Measurements from ENCODE around the gene ZNF652. TPM values are rescaled to one million over a fixed set of nuclear protein-coding genes. Genes with fewer than 3 reads are reported as not detected.
A peak's percentile ranks its signal among the peaks of the same experiment; 100 is the strongest.

Gene ZNF652
- total and polyA plus RNA-seq, 2 donors, result 17.8 to 32.0 TPM

DNA sequence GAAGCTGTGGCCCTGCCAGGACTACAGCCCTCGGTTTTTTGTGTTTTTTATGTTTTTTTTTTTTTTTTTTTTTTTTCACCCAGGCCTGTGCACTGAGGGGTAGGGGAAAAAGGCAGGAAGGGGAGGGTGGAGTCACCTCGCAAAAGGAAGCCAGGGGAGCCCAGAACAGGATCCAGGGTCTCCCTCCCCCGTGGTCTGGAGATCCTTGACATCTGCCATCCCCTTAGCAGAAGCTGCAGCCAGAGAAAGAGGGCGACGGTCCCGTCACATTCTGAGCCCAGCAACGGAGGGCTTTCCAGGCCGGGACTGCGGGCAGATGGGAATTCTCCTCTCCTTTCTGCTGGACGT, 102.4 kb downstream of the ZNF652 start:
- Histone ChIP-seq H3K36me3 (ENCODE audit: control insufficient read depth in 2 of 2, insufficient read depth in 2 of 2, low read length in 1 of 2) (no peaks in the 10 kb centered on the region), H3K27me3 (ENCODE audit: control insufficient read depth in 2 of 2, insufficient read depth in 1 of 2, low read length in 1 of 2) (peaks cover 23 to 47% of the 10 kb centered on the region in 2 donors), H3K9me3 (ENCODE audit: control insufficient read depth in 2 of 2, insufficient read depth in 1 of 2, low read length in 1 of 2) (no peaks in the 10 kb centered on the region), H3K4me1 (ENCODE audit: control insufficient read depth in 2 of 2, insufficient read depth in 2 of 2, low read length in 2 of 2) (peaks cover 4 to 9% of the 10 kb centered on the region in 2 donors), H3K27ac (ENCODE audit: low read depth in 1 of 2, low read length in 1 of 2) (no peak overlapping the region), H3K4me3 (ENCODE audit: low read length in 2 of 2) (peak overlapping the region in 1 of 2 donors; percentile 48)
- DNase-seq (ENCODE audit: low read depth in 6 of 9, low spot score in 9 of 9), result no peak
- WGBS, result 7% methylated on average over 10 of the region's 10 CpGs

DNA sequence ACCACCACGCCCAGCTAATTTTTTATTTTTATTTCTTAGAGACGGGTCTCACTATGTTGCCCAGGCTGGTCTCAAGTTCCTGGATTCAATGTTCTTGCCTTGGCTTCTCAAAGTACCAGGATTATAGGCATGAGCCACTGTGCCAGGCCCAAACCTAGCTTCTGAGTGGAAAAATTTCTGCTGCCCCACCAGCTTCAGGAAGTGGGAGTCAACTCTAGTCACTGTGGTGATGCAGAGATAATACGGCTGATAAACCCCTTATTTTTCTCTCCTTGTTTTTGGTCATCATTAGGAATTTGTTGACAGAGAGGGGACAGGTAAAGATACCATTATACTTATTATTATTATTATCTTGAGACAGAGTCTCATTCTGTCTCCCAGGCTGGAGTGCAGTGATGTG, 103.7 kb downstream of the ZNF652 start:
- Histone ChIP-seq H3K27me3 (ENCODE audit: control insufficient read depth in 2 of 2, insufficient read depth in 1 of 2, low read length in 1 of 2) (peaks cover 23 to 49% of the 10 kb centered on the region in 2 donors), H3K36me3 (ENCODE audit: control insufficient read depth in 2 of 2, insufficient read depth in 2 of 2, low read length in 1 of 2) (no peaks in the 10 kb centered on the region), H3K9me3 (ENCODE audit: control insufficient read depth in 2 of 2, insufficient read depth in 1 of 2, low read length in 1 of 2) (no peaks in the 10 kb centered on the region), H3K4me3 (ENCODE audit: low read length in 2 of 2) (no peak overlapping the region), H3K4me1 (ENCODE audit: control insufficient read depth in 2 of 2, insufficient read depth in 2 of 2, low read length in 2 of 2) (peaks cover 4 to 9% of the 10 kb centered on the region in 2 donors), H3K27ac (ENCODE audit: low read depth in 1 of 2, low read length in 1 of 2) (no peak overlapping the region)
- no peak for DNase-seq (ENCODE audit: low read depth in 6 of 9, low spot score in 9 of 9)
- 94% methylated on average over 3 of the region's 3 CpGs for WGBS

DNA sequence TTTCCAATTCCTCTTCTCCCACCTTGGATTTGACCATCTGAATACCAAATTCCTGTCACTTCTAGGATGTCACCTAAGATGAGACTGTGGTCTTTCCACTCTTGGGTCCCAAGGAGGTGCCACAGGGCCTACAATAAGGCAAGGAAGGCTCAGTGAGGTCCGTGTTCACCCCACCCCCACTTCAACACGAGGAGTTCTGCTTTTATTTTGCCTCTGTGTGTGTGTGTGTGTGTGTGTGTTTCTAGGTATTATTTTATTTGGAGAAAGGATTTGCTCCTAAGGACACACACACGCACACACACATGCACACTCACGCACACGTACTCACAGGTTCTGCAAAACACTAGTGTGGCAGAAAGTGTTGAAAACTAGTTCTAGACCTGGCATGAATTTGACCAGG, 106.9 kb downstream of the ZNF652 start:
- Histone ChIP-seq H3K4me1 (ENCODE audit: control insufficient read depth in 2 of 2, insufficient read depth in 2 of 2, low read length in 2 of 2) (peaks cover 3 to 5% of the 10 kb centered on the region in 2 donors), H3K36me3 (ENCODE audit: control insufficient read depth in 2 of 2, insufficient read depth in 2 of 2, low read length in 1 of 2) (no peaks in the 10 kb centered on the region), H3K27me3 (ENCODE audit: control insufficient read depth in 2 of 2, insufficient read depth in 1 of 2, low read length in 1 of 2) (peaks cover 14 to 26% of the 10 kb centered on the region in 2 donors), H3K27ac (ENCODE audit: low read depth in 1 of 2, low read length in 1 of 2) (no peak overlapping the region), H3K4me3 (ENCODE audit: low read length in 2 of 2) (no peak overlapping the region), H3K9me3 (ENCODE audit: control insufficient read depth in 2 of 2, insufficient read depth in 1 of 2, low read length in 1 of 2) (no peaks in the 10 kb centered on the region)
- no peak for DNase-seq (ENCODE audit: low read depth in 6 of 9, low spot score in 9 of 9)
- WGBS, result 66% methylated on average over 5 of the region's 5 CpGs

DNA sequence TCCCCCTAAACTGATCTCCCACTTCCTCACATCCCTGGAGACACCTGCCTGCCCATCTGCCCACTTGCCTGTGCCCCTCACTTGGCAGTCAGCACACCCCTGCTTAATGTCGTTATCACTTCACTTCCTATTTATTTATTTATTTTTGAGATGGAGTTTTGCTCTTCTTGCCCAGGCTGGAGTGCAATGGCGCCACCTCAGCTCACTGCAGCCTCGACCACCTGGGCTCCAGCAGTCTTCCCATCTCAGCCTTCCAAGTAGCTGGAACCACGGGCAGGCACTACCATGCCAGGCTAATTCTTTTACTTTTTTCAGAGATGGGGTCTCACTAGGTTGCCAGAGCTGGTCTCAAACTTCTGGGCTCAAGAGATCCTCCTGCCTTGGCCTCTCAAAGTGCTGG, 108.0 kb downstream of the ZNF652 start:
- Histone ChIP-seq H3K4me3 (ENCODE audit: low read length in 2 of 2) (no peak overlapping the region), H3K27me3 (ENCODE audit: control insufficient read depth in 2 of 2, insufficient read depth in 1 of 2, low read length in 1 of 2) (peaks cover 4 to 22% of the 10 kb centered on the region in 2 donors), H3K36me3 (ENCODE audit: control insufficient read depth in 2 of 2, insufficient read depth in 2 of 2, low read length in 1 of 2) (no peaks in the 10 kb centered on the region), H3K4me1 (ENCODE audit: control insufficient read depth in 2 of 2, insufficient read depth in 2 of 2, low read length in 2 of 2) (no peaks in the 10 kb centered on the region), H3K9me3 (ENCODE audit: control insufficient read depth in 2 of 2, insufficient read depth in 1 of 2, low read length in 1 of 2) (no peaks in the 10 kb centered on the region), H3K27ac (ENCODE audit: low read depth in 1 of 2, low read length in 1 of 2) (no peak overlapping the region)
- WGBS, result 86% methylated on average over 4 of the region's 4 CpGs
- no peak for DNase-seq (ENCODE audit: low read depth in 6 of 9, low spot score in 9 of 9)

DNA sequence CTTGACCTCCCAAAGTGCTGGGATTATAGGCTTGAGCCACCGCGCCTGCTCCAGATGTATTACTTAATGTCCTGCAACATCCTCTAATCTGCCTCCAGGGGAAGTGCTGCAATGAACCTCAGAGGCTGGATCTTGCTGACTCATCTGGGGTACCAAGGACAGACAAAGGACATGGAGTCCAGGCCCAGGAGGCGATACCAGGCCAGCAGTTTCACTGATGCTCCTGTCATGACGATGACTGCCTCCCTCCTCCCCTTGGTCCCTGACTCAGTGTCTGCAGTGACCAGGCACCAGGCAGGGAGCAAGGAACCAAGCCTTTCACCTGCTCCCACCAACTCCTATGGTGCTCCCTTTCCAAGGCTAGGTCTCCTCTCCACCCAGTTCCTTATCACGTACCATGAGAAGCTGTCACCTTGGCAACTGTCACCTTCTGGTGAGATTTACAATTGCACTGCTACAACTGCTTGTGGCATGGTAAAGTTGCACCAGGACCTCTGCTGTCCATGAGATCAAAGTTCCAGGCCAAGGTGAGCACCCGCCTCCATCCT, 109.8 kb downstream of the ZNF652 start:
- H3K4me3 ChIP-seq (ENCODE audit: low read length in 2 of 2), result no peak overlapping the region
- H3K27me3 ChIP-seq (ENCODE audit: control insufficient read depth in 2 of 2, insufficient read depth in 1 of 2, low read length in 1 of 2), result peaks cover 0 to 16% of the 10 kb centered on the region in 2 donors
- no peak for DNase-seq (ENCODE audit: low read depth in 6 of 9, low spot score in 9 of 9)
- WGBS, result 92% methylated on average over 6 of the region's 6 CpGs
- H3K27ac ChIP-seq (ENCODE audit: low read depth in 1 of 2, low read length in 1 of 2), result no peak overlapping the region
- no peaks in the 10 kb centered on the region for H3K4me1 ChIP-seq (ENCODE audit: control insufficient read depth in 2 of 2, insufficient read depth in 2 of 2, low read length in 2 of 2)
- no peaks in the 10 kb centered on the region for H3K36me3 ChIP-seq (ENCODE audit: control insufficient read depth in 2 of 2, insufficient read depth in 2 of 2, low read length in 1 of 2)
- no peaks in the 10 kb centered on the region for H3K9me3 ChIP-seq (ENCODE audit: control insufficient read depth in 2 of 2, insufficient read depth in 1 of 2, low read length in 1 of 2)

DNA sequence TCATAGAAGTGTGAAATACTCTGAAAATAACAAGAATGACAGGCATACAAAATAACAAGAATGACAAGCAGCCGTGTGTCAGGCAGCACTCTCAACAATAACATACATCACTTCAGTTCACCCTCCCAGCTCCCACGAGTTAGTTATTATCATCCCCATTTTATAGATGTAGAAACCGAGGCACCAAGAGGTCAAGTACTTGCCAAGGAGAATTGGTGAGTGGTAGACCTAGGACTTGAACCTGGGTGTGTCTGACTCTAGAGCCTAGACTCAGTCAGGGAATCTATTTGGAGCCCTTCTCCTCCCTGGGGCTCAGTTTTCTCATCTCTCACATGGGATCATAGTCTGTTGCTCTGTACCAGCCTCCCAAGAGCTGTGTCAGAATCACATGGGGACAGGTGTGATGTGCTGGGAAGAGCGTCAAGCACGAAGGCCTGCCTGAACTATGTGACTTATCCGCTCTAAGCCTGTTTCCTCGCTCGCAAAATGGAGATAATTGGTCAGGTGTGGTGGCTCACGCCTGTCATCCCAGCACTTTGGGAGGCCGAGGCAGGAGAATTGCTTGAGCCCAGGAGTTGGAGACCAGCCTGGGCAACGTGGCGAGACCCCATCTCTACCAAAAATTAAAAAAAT, 112.0 kb downstream of the ZNF652 start:
- Histone ChIP-seq H3K9me3 (ENCODE audit: control insufficient read depth in 2 of 2, insufficient read depth in 1 of 2, low read length in 1 of 2) (no peaks in the 10 kb centered on the region), H3K4me3 (ENCODE audit: low read length in 2 of 2) (no peak overlapping the region), H3K36me3 (ENCODE audit: control insufficient read depth in 2 of 2, insufficient read depth in 2 of 2, low read length in 1 of 2) (no peaks in the 10 kb centered on the region), H3K4me1 (ENCODE audit: control insufficient read depth in 2 of 2, insufficient read depth in 2 of 2, low read length in 2 of 2) (no peaks in the 10 kb centered on the region), H3K27me3 (ENCODE audit: control insufficient read depth in 2 of 2, insufficient read depth in 1 of 2, low read length in 1 of 2) (peaks cover 0 to 16% of the 10 kb centered on the region in 2 donors), H3K27ac (ENCODE audit: low read depth in 1 of 2, low read length in 1 of 2) (no peak overlapping the region)
- no peak for DNase-seq (ENCODE audit: low read depth in 6 of 9, low spot score in 9 of 9)
- 94% methylated on average over 12 of the region's 12 CpGs for WGBS

DNA sequence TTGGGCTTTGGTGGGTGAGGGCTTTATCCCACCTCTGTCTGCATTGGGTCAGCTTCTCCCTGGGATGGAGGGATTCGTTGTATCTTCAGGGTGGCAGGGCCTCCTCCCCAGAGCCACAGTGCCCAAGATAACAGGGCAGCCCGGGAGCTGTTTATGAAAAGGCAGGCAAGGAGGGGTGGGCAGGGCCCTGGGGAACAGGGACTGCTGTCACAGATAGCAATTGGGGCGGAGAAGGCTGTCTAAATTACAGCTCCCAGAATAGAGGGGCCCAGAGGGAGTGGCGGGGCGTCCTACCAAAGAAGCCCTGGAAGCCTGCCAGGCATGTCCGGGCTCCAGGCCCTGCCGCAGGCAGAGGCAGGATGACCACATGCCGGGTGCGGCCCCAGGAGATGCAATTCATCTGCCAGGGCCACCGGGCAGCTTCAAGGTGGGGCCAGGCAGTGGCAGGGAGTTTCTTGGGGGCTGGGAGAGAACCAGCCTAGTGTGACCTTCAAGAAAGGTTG, 112.7 kb downstream of the ZNF652 start:
- H3K27me3 ChIP-seq (ENCODE audit: control insufficient read depth in 2 of 2, insufficient read depth in 1 of 2, low read length in 1 of 2), result peaks cover 0 to 16% of the 10 kb centered on the region in 2 donors
- 92% methylated on average over 10 of the region's 10 CpGs for WGBS
- no peaks in the 10 kb centered on the region for H3K9me3 ChIP-seq (ENCODE audit: control insufficient read depth in 2 of 2, insufficient read depth in 1 of 2, low read length in 1 of 2)
- no peaks in the 10 kb centered on the region for H3K4me1 ChIP-seq (ENCODE audit: control insufficient read depth in 2 of 2, insufficient read depth in 2 of 2, low read length in 2 of 2)
- no peak overlapping the region for H3K4me3 ChIP-seq (ENCODE audit: low read length in 2 of 2)
- DNase-seq (ENCODE audit: low read depth in 6 of 9, low spot score in 9 of 9), result no peak
- H3K36me3 ChIP-seq (ENCODE audit: control insufficient read depth in 2 of 2, insufficient read depth in 2 of 2, low read length in 1 of 2), result no peaks in the 10 kb centered on the region
- H3K27ac ChIP-seq (ENCODE audit: low read depth in 1 of 2, low read length in 1 of 2), result no peak overlapping the region

DNA sequence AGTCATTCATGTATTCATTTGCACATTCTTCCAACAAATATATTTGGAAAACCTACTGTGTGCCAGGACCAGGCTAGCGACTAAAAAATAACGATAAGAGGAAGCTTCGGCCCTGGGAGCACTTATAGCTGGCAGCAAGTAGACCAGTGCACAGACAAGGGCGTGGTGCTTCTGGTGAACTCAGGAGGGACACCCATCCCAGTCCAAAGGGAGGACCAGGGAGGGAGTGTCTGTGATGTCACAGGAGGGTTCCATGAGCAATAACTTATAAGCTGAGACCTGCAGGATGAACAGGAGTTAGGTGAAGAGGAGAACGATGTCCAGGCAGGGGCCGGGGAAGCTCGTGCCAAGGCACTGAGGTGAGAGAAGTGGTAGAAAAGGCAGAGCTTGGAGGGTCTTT, 114.1 kb downstream of the ZNF652 start:
- Histone ChIP-seq H3K9me3 (ENCODE audit: control insufficient read depth in 2 of 2, insufficient read depth in 1 of 2, low read length in 1 of 2) (no peaks in the 10 kb centered on the region), H3K36me3 (ENCODE audit: control insufficient read depth in 2 of 2, insufficient read depth in 2 of 2, low read length in 1 of 2) (no peaks in the 10 kb centered on the region), H3K27me3 (ENCODE audit: control insufficient read depth in 2 of 2, insufficient read depth in 1 of 2, low read length in 1 of 2) (peaks cover 0 to 14% of the 10 kb centered on the region in 2 donors), H3K4me1 (ENCODE audit: control insufficient read depth in 2 of 2, insufficient read depth in 2 of 2, low read length in 2 of 2) (no peaks in the 10 kb centered on the region), H3K4me3 (ENCODE audit: low read length in 2 of 2) (no peak overlapping the region), H3K27ac (ENCODE audit: low read depth in 1 of 2, low read length in 1 of 2) (no peak overlapping the region)
- WGBS, result 96% methylated on average over 7 of the region's 7 CpGs
- no peak for DNase-seq (ENCODE audit: low read depth in 6 of 9, low spot score in 9 of 9)

DNA sequence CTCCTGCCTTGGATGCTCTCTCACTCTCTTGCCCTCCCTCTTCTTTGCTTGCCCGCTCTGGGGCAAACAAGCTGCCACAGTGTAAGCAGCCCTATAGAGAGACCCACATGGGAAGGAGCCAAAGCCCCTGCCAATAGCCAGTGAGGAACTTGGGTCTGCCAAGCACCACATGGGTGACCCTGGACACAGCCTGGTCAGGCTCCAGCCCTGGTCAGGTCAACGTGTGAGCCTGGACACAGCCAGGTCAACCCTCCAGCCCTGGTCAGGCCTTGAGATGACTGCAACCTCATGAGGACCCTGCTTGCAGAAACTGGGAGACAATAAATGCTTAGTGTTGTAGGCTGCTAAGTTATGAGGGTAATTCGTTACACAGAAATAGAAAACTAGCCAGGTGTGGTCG, 117.2 kb downstream of the ZNF652 start:
- no peak overlapping the region for H3K4me3 ChIP-seq (ENCODE audit: low read length in 2 of 2)
- H3K4me1 ChIP-seq (ENCODE audit: control insufficient read depth in 2 of 2, insufficient read depth in 2 of 2, low read length in 2 of 2), result no peaks in the 10 kb centered on the region
- no peak for DNase-seq (ENCODE audit: low read depth in 6 of 9, low spot score in 9 of 9)
- no peak overlapping the region for H3K27ac ChIP-seq (ENCODE audit: low read depth in 1 of 2, low read length in 1 of 2)
- peaks cover 0 to 14% of the 10 kb centered on the region in 2 donors for H3K27me3 ChIP-seq (ENCODE audit: control insufficient read depth in 2 of 2, insufficient read depth in 1 of 2, low read length in 1 of 2)
- WGBS, result 97% methylated on average over 4 of the region's 4 CpGs
- no peaks in the 10 kb centered on the region for H3K36me3 ChIP-seq (ENCODE audit: control insufficient read depth in 2 of 2, insufficient read depth in 2 of 2, low read length in 1 of 2)
- no peaks in the 10 kb centered on the region for H3K9me3 ChIP-seq (ENCODE audit: control insufficient read depth in 2 of 2, insufficient read depth in 1 of 2, low read length in 1 of 2)

All from thymus (tissue), 11 donors.